Measurements from ENCODE around the gene HHAT. TPM values are rescaled to one million over a fixed set of nuclear protein-coding genes. Genes with fewer than 3 reads are reported as not detected.

HHAT gene
- polyA plus RNA-seq, 3 donors, result 1.1 to 1.6 (median 1.5) TPM

DNA sequence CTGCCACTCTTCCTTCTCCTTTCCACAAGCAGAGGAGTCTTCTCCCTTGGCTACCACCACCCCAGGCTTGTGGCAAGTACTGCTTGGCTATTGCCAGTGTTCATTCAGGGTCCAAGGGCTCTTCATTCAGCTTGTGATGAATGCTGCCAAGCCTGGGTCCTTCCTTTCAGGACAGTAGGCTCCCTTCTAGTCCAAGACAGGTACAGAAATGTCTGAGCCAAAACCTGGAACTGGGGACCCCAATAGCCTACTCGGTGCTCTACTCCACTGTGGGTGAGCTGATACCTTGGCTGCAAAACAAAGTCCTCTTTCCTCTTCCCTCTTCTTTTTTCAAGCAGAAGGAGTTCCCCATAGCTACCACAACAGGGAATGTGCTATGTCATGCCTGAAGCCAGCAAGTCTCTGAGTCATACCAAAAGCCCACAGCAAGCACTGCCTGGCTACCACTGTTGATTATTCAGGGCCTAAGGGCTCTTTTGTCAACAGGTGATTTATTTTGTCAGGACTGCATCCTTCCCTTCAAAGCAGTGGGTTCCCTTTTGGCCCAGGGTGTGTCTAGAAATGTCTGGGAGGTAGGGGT, 268.9 kb downstream of the HHAT start:
- H4K20me1 ChIP-seq (ENCODE audit: insufficient read depth, low read length), result no peaks in the 10 kb centered on the region
- TF ChIP-seq, protein P1, sequence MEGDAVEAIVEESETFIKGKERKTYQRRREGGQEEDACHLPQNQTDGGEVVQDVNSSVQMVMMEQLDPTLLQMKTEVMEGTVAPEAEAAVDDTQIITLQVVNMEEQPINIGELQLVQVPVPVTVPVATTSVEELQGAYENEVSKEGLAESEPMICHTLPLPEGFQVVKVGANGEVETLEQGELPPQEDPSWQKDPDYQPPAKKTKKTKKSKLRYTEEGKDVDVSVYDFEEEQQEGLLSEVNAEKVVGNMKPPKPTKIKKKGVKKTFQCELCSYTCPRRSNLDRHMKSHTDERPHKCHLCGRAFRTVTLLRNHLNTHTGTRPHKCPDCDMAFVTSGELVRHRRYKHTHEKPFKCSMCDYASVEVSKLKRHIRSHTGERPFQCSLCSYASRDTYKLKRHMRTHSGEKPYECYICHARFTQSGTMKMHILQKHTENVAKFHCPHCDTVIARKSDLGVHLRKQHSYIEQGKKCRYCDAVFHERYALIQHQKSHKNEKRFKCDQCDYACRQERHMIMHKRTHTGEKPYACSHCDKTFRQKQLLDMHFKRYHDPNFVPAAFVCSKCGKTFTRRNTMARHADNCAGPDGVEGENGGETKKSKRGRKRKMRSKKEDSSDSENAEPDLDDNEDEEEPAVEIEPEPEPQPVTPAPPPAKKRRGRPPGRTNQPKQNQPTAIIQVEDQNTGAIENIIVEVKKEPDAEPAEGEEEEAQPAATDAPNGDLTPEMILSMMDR (IDR thresholded peaks at IDR 0.05), result no peak
- peaks cover 16% of the 10 kb centered on the region for H3K4me1 Mint-ChIP-seq
- H3K27me3 Mint-ChIP-seq (ENCODE audit: low read depth in 3 of 3), result peaks cover 0 to 1% (median 0%) of the 10 kb centered on the region in 3 donors
- H3K79me2 ChIP-seq (ENCODE audit: insufficient read depth, low read length), result no peaks in the 10 kb centered on the region
- intact Hi-C loops (cut with micrococcal nuclease), result no loop called here
- 0% methylated on average over 1 of the region's 1 CpG for WGBS (ENCODE audit: insufficient coverage)
- H3K36me3 ChIP-seq (replicated peaks in 1 of 2; ENCODE audit: control insufficient read depth in 1 of 2, insufficient read depth in 2 of 2, low read length in 2 of 2), result no peaks in the 10 kb centered on the region
- no peak overlapping the region for H2AFZ ChIP-seq (ENCODE audit: insufficient read depth, low read depth, low read length, poor library complexity, severe bottlenecking)
- H3K4me1 ChIP-seq (ENCODE audit: control insufficient read depth in 1 of 2, insufficient read depth in 2 of 2, low read length in 2 of 2), result peaks cover 20 to 21% of the 10 kb centered on the region in 2 donors
- peak overlapping the region; percentile 22 for H3K4me2 ChIP-seq (replicated peaks; ENCODE audit: extremely low read depth, low read length, poor library complexity, severe bottlenecking)
- peaks cover 0 to 6% (median 2%) of the 10 kb centered on the region in 7 donors for H3K9me3 Mint-ChIP-seq
- H3K4me3 ChIP-seq (replicated peaks in 1 of 3; ENCODE audit: low read depth in 2 of 3, low read length in 3 of 3), result peak overlapping the region in 1 of 3 experiments; percentile 17
- H3K27ac Mint-ChIP-seq, result peak overlapping the region; percentile 85 to 96 (median 93)
- H3K36me3 Mint-ChIP-seq, result no peaks in the 10 kb centered on the region
- no peaks in the 10 kb centered on the region for H3K27me3 ChIP-seq (ENCODE audit: control insufficient read depth in 2 of 2, insufficient read depth in 2 of 2, low read length in 2 of 2)
- peak; percentile 56 to 87 (median 57) for DNase-seq
- peak overlapping the region; percentile 79 to 83 for H3K27ac ChIP-seq (ENCODE audit: low read depth in 1 of 2, low read length in 2 of 2)
- H3K9ac ChIP-seq (ENCODE audit: insufficient read depth, low read length, poor library complexity, severe bottlenecking), result peak overlapping the region; percentile 41
- H3K4me3 Mint-ChIP-seq, result peak overlapping the region in 1 of 2 donors; percentile 40
- H3K9me3 ChIP-seq (replicated peaks in 1 of 2; ENCODE audit: control insufficient read depth in 1 of 2, insufficient read depth in 1 of 2, low read length in 2 of 2), result no peaks in the 10 kb centered on the region

DNA sequence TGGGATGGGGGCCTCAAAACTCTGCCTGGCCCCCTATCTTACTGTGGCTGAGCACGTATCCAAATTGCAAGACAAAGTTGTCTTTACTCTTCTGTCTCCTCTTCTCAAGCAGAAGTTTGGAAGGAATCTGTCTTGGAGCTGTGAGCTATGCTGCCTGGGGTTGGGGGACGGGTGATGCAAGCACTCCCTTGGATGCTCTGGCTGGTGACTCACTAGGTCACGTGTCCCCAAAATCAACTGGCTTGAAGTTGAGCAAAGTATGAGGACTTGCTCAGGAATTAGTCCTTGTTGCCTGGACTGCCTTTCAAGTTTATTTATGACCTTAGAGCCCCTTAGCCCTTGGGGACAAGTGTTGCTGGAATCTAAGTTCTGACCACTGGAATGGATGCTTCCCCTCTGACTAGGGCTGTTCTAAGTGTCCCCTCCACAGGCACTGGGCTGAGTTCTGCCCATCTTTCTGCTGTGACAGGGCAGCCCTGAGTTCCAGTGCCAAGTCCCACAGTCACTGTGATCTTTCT, 269.5 kb downstream of the HHAT start:
- intact Hi-C loops (cut with micrococcal nuclease), result no loop called here
- H3K27ac Mint-ChIP-seq, result peak overlapping the region; percentile 85 to 96 (median 93)
- Histone ChIP-seq H3K36me3 (replicated peaks in 1 of 2; ENCODE audit: control insufficient read depth in 1 of 2, insufficient read depth in 2 of 2, low read length in 2 of 2) (no peaks in the 10 kb centered on the region), H3K27ac (ENCODE audit: low read depth in 1 of 2, low read length in 2 of 2) (peak overlapping the region; percentile 79 to 83), H4K20me1 (ENCODE audit: insufficient read depth, low read length) (no peaks in the 10 kb centered on the region), H3K9ac (ENCODE audit: insufficient read depth, low read length, poor library complexity, severe bottlenecking) (peak overlapping the region; percentile 41), H3K27me3 (ENCODE audit: control insufficient read depth in 2 of 2, insufficient read depth in 2 of 2, low read length in 2 of 2) (no peaks in the 10 kb centered on the region), H3K4me3 (replicated peaks in 1 of 3; ENCODE audit: low read depth in 2 of 3, low read length in 3 of 3) (peak overlapping the region in 1 of 3 experiments; percentile 17), H3K4me1 (ENCODE audit: control insufficient read depth in 1 of 2, insufficient read depth in 2 of 2, low read length in 2 of 2) (peaks cover 20 to 21% of the 10 kb centered on the region in 2 donors), H3K9me3 (replicated peaks in 1 of 2; ENCODE audit: control insufficient read depth in 1 of 2, insufficient read depth in 1 of 2, low read length in 2 of 2) (no peaks in the 10 kb centered on the region), H3K4me2 (replicated peaks; ENCODE audit: extremely low read depth, low read length, poor library complexity, severe bottlenecking) (peak overlapping the region; percentile 22), H2AFZ (ENCODE audit: insufficient read depth, low read depth, low read length, poor library complexity, severe bottlenecking) (no peak overlapping the region), H3K79me2 (ENCODE audit: insufficient read depth, low read length) (no peaks in the 10 kb centered on the region)
- no peaks in the 10 kb centered on the region for H3K36me3 Mint-ChIP-seq
- peaks cover 0 to 1% (median 0%) of the 10 kb centered on the region in 3 donors for H3K27me3 Mint-ChIP-seq (ENCODE audit: low read depth in 3 of 3)
- TF ChIP-seq, protein P1 (IDR thresholded peaks at IDR 0.05), result no peak
- H3K4me1 Mint-ChIP-seq, result peaks cover 16% of the 10 kb centered on the region
- 0% methylated on average over 2 of the region's 3 CpGs for WGBS (ENCODE audit: insufficient coverage)
- peaks cover 0 to 6% (median 2%) of the 10 kb centered on the region in 7 donors for H3K9me3 Mint-ChIP-seq
- DNase-seq, result peak; percentile 73 to 89 (median 79)
- peak overlapping the region in 1 of 2 donors; percentile 40 for H3K4me3 Mint-ChIP-seq
